ENCODE measurements around the gene MCF2L2.

- no peak for TF ChIP-seq SP2 (tag by site-specific recombination; IDR thresholded peaks at IDR 0.05)
- TF ChIP-seq ZNF398 (tag by site-specific recombination; IDR thresholded peaks at IDR 0.05): no peak
- TF ChIP-seq ZBTB11 (tag by site-specific recombination; conservative IDR thresholded peaks at IDR 0.05; ENCODE audit: low read depth): no peak
- TF ChIP-seq, protein P1, sequence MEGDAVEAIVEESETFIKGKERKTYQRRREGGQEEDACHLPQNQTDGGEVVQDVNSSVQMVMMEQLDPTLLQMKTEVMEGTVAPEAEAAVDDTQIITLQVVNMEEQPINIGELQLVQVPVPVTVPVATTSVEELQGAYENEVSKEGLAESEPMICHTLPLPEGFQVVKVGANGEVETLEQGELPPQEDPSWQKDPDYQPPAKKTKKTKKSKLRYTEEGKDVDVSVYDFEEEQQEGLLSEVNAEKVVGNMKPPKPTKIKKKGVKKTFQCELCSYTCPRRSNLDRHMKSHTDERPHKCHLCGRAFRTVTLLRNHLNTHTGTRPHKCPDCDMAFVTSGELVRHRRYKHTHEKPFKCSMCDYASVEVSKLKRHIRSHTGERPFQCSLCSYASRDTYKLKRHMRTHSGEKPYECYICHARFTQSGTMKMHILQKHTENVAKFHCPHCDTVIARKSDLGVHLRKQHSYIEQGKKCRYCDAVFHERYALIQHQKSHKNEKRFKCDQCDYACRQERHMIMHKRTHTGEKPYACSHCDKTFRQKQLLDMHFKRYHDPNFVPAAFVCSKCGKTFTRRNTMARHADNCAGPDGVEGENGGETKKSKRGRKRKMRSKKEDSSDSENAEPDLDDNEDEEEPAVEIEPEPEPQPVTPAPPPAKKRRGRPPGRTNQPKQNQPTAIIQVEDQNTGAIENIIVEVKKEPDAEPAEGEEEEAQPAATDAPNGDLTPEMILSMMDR (tag by site-specific recombination; IDR thresholded peaks at IDR 0.05): no peak
- no peak for TF ChIP-seq ZNF580 (tag by site-specific recombination; IDR thresholded peaks at IDR 0.05)
- TF ChIP-seq YY1 (tag by site-specific recombination; IDR thresholded peaks at IDR 0.05): no peak
- TF ChIP-seq ZNF274 (IDR thresholded peaks at IDR 0.05; ENCODE audit: low read length): no peak
- no peak for TF ChIP-seq ZNF274 (tag by site-specific recombination; IDR thresholded peaks at IDR 0.05; ENCODE audit: borderline replicate concordance)
- TF ChIP-seq ZFP37 (tag by site-specific recombination; IDR thresholded peaks at IDR 0.05): no peak
- no peak for TF ChIP-seq EGR2 (tag by site-specific recombination; IDR thresholded peaks at IDR 0.05; ENCODE audit: low read depth)
- TF ChIP-seq INSM2 (tag by site-specific recombination; IDR thresholded peaks at IDR 0.05): no peak
- no peak for TF ChIP-seq ZNF324 (tag by site-specific recombination; IDR thresholded peaks at IDR 0.05)
- no peak for TF ChIP-seq ZNF654 (tag by site-specific recombination; IDR thresholded peaks at IDR 0.05; ENCODE audit: low read depth)
These were observed 204.0 kb downstream of the MCF2L2 start for GRCh38 chr3:183224180-183224970.
